ENCODE results near the gene SETDB2. TPM values are rescaled to one million over a fixed set of nuclear protein-coding genes. Genes with fewer than 3 reads are reported as not detected.

SETDB2 gene, protein sequence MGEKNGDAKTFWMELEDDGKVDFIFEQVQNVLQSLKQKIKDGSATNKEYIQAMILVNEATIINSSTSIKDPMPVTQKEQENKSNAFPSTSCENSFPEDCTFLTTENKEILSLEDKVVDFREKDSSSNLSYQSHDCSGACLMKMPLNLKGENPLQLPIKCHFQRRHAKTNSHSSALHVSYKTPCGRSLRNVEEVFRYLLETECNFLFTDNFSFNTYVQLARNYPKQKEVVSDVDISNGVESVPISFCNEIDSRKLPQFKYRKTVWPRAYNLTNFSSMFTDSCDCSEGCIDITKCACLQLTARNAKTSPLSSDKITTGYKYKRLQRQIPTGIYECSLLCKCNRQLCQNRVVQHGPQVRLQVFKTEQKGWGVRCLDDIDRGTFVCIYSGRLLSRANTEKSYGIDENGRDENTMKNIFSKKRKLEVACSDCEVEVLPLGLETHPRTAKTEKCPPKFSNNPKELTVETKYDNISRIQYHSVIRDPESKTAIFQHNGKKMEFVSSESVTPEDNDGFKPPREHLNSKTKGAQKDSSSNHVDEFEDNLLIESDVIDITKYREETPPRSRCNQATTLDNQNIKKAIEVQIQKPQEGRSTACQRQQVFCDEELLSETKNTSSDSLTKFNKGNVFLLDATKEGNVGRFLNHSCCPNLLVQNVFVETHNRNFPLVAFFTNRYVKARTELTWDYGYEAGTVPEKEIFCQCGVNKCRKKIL
- 8.6 and 13.0 TPM in 2 replicates for total RNA-seq
- polyA plus RNA-seq (2012) = 2.8 TPM

DNA sequence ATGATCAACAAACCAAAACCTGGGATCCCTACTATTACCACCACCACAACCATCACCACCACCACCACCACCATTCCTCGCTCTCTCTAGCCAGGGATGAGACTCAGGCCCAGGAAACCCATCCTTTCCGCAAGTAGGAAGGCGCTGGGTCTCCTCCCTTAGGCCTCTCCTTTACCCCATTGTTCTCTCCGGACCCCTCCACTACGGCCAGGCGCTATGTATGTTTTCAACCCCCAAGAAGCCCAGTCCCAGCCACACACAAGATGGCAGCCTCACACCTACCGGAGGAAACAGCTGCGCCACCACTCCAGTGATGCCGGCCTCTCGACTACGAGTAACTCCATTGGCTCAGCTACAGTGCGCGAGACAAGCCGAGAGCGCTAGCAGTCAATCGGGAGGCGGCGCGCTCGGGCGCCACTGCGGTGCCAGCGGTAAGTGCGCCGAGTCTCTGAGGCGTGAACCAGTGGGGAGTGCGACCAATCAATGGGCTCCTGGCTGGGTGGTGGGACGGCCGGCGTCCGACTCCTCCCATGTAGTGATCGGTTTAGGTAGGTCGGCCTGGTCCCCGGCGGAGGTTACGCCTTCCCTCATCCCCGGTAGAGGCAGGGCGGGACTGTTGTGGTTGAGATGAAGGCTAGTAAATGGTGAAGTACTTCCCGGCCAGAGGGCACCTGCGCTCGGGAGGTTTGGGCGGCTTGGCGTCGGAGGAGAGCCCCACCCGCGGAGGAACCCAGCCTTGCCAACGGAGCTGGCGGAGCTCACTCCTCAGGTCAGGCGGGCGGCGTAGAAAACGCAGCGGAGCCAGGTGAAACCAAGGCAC lies at the start of gene SETDB2, which contains the start of gene CAB39L:
SETDB2 (plus strand) TSS at position 571 of the 820 bp plus-strand sequence. CDS start 7,620 bp downstream, outside the sequence.
CAB39L (minus strand) TSS at position 361 of the 820 bp plus-strand sequence. CDS start 61,154 bp downstream, outside the sequence.
- DNase-seq (ENCODE audit: low read depth) = peak; percentile 99

DNA sequence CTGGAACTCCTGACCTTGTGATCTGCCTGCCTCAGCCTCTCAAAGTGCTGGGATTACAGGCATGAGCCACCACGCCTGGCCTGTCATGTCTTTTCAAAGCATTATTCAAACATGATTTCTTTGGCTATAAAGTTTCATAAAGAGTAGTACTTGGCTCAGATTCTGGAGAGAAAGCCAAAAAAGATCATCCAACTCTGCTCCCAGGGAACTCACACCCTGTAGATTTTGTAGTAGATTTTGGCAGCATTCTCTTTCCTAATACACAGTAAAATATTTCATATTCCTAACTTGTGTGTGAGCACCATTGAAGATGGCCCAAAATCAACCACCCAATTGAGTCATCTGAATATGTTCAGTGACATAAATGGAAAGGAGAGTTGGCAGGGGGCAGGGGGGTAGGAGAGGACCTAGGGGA lies 48.6 kb upstream of the SETDB2 start:
- DNase-seq (ENCODE audit: low read depth) = peak; percentile 13

DNA sequence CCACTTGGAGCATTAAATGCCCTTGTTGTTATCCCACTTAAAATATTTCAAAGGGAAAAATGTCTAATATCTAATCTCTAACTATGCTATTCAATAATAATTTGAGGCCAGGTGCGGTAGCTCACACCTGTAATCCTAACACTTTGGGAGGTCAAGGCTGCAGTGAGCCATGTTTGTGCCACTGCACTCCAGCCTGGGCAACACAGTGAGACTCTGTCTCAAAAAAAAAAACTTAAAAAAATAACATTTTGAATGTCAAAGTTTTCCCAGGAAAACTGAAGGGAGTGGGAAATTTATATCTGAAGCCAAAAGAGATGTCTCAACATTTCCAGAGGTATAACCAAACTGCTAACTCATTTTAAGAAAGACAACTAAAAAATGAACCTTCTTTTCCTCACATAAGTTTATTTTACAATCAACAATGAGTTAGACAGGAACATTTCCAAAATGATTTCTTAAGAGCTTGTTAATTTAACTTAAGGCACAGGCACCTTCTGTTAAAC lies 48.1 kb upstream of the SETDB2 start:
- DNase-seq (ENCODE audit: low read depth) = no peak

DNA sequence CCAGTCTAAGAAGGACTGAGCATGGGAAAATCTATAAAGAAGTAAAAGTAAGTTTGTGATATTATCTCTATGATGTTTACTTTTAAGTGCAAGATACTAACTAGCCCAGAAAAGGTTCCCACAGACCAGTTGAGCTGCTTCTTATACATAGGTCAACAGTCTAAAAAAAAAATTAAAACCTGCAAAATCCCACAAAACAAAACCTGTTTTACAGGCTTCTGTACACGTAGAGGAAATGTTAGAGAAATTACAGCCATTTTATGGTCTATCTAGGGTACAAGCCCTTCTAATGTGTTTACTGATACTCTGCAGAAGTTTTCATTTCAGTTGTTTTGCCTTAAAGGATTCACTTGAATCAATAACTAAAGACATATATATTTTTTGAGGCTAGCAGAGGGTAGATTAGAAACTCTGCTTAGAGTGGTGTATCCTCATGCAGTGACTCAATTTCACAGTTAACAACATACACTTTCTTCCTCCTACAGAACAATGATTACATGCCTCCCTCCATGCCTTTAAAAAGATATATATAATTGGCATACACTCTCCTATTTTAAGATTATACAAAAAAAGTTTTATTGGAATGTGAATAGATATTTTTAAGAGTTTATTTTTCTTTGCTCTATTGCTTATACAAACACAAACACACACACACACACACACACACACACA lies 44.1 kb upstream of the SETDB2 start:
- no peak for DNase-seq (ENCODE audit: low read depth)

DNA sequence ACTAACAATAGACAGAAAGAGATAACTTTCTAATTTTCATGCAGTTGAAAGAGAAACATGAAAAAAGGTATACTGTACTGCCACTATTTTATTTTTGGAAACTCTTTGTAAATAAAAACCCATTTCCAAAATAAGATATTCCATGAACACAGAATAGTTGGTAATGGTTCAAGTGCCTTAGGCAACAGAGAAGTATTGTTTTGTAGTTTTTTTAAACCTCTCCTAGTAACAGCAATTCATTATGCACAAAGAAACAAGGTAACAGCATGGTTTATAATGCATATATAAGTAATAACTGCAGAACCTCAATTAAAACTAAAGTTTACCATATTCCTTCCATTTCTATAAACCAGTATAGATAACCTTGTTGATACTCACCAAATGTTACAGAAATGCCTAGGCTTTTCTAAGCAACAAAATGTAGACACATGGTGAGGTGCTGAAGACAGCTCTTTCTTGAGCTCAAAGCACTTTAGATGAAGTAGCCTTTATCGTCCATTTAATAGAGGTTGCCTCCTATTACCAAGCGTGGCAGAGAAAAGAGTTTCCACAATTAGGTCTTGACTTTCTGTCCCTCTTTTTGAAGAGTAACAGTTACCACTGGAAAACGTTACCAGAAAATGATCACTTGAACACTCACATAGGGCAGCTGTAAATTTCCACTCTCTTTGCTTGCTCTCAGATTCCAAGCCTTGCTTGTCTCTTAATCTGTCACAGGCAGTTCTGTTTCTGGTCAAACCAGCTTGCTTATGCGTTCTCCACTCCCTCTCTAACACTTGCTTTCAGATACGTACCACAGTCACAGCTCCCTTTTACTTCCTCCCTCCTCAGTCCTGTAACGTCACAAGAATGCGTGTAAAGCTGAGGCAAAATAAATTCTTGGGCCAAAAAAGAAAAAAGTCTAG lies 43.1 kb upstream of the SETDB2 start:
- DNase-seq (ENCODE audit: low read depth) = peak; percentile 20

DNA sequence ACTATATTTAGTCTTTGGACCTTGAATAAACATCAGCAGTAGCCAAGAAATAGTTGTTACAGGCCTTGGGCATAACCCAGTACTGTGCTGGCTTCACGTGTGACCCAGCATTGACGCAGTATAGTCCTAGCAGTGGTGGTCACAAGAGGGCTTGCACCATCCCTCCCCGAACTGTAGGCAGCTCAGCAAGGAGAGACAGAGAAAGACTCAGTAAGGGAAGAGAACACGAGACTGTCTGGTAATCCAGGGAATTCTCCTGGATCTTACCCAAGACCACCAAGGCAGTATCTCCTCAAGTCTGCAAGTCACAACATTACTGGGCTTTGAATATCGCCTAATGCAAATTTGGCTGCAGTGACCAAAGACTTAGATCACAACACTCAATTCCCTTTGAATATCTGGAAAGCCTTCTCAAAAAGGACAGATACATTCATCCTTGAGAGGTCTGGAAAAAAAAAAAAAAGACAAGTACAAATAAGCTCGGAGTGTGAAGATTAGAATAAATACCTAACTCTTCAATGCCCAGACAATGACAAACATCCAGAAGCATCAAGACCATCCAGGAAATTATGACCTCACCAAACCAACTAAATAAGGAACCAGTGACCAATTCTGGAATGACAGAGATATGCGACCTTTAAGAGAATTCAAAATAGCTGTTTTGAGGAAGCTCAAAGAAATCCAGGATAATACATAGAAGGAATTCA lies 39.9 kb upstream of the SETDB2 start:
- no peak for DNase-seq (ENCODE audit: low read depth)

DNA sequence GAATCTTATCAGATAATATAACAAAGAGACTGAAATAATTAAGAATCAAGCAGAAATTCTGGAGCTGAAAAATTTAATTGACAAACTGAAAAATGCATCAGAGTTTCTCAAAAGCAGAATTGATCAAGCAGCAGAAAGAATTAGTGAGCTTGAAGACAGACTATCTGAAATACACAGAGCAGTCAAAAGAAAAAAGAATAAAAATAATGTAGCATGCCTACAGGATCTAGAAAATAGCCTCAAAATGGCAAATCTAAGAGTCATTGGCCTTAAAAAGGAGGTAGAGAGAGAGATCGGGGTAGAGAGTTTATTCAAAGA lies 39.4 kb upstream of the SETDB2 start:
- no peak for DNase-seq (ENCODE audit: low read depth)

DNA sequence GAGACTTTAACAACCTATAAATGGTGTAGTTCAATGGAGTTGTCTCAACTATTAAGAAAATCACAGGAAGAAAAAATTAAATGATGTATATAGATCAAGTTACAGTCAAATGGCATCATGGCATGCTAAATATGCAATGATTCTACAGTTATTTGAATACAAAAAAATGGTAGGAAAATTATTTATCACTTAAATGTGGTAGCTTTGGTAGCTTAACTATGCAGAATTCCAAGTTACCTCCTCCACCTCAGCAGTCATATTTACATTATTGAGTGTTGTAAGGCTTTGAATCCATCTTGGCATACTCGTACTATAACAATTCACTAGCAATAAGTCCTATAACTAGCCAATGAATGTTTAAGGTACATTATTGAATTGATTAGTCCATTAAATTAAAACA lies 37.0 kb upstream of the SETDB2 start:
- DNase-seq (ENCODE audit: low read depth) = no peak

DNA sequence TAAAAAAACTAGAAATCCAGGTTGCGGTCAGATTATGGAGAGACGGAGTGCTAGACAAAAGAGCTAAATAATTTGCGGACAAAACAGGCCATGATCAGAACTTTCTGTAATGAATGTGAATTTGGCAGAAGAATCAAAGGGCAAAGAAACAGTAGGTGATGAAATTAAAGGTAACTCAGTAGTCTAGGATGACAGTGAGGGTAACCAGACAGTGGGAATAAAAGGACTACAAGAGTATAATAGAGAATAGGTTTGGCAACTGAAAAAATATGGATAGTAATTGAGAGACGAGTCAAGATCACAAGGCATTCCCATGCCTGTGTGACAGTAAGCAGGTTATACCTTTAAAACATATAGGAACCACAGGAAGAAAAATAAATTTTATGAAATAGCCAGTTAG lies 36.1 kb upstream of the SETDB2 start:
- no peak for DNase-seq (ENCODE audit: low read depth)

DNA sequence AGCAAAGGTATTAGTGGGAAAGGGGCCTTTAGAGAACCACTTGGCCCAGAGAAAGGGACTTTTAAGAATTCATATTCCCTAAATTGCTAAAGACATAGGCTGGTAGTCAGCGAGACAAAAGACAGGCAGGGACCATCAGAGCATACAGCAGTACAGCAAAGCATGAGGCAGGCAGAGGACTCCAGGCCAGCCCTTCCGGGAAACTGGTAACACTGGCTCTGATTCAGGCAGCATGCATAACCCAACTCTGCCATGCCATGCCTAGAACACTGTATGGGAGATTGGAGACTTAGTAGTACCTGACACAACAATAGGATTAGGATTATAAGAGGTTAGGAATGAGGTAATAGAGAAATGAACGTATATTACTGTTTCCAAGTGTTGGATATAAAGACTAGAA lies 35.1 kb upstream of the SETDB2 start:
- no peak for DNase-seq (ENCODE audit: low read depth)

DNA sequence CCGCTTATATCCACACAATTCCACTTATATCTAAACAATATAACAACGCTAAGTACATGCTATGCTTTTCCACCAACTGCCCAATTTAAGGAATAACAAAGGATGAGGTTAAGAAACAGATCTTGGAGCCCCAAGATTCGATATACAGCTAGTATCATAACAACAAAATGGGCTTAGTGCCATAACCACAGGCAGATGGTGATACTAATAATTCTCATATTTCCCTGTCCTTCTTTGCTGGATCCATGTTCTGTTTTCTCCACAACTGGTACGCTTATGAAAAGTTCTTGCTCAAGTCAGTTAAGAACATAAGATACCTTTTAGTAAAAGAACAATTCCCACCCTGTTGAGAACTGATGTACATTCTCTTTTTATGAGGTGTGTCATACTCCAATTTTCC lies 34.1 kb upstream of the SETDB2 start:
- DNase-seq (ENCODE audit: low read depth) = peak; percentile 72

DNA sequence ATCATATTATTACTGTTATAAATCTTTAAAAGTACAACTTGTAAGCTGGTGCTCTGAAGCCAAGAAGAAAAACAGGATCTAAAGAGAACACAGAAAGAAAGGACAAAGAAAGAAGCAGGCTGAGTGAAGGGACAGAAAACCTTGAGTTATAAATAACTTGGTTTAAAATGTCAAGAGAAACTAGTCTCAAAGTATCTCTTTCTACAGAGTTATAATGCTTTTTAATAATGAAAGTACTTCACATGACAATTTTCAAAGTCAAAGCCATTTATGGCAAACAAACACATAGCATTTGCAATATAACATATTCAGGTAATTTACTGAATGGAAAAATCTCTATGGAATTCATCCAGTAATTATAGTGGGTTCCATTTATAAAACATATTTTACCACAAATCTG lies 33.6 kb upstream of the SETDB2 start:
- peak; percentile 19 for DNase-seq (ENCODE audit: low read depth)

DNA sequence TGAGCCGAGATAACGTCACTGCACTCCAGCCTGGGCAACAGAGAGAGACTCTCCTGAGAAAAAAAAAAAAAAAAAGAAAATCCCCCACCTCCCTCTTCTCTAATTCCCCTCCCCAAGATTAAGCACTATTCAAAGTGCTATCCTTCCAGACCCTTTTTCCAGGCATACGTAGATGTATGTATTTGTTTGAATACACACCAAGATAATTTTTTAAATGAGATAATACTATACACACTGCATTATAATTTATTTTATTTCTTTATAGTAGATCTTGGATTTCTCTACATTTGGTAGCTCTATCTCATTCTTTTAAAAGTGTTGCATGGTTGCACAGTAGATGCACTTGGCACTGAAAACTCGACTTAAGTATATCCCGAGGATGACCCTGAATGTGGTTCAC lies 32.7 kb upstream of the SETDB2 start:
- DNase-seq (ENCODE audit: low read depth) = no peak

DNA sequence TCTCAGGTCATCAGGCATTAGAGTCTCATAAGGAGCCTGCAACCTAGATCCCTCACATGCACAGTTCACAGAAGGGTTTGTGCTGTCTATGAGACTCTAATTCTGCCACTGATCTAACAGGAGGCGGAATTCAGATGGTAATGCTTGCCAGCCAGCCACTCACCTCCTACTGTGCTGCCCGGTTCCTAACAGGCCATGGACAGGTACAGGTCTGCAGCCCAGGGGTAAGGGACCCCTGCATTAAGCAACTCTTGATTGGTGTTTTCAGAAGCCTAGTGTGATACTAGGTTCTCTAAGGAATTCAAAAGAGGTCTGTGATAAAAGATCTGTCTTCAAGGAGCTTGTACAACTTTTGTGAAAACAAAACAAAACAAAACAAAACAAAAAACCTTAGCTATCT lies 31.3 kb upstream of the SETDB2 start:
- DNase-seq (ENCODE audit: low read depth) = no peak

DNA sequence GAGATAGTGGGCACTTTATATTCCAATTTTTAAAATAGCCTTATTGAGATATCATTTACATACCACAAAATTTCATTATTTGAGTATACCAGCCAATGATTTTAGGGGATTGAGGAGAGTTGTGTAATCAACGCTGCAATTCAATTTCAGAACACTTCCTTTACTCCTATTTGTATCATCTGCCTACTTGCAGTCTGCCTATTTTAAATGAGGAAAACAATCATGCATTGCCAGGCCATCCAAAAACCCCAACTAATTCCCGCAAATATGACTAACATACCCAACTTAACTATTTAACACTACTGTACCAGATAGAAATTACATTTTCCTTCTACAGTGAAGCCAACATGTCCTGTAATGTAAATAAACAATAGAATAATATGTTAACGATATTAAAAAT lies 26.9 kb upstream of the SETDB2 start:
- DNase-seq (ENCODE audit: low read depth) = no peak

DNA sequence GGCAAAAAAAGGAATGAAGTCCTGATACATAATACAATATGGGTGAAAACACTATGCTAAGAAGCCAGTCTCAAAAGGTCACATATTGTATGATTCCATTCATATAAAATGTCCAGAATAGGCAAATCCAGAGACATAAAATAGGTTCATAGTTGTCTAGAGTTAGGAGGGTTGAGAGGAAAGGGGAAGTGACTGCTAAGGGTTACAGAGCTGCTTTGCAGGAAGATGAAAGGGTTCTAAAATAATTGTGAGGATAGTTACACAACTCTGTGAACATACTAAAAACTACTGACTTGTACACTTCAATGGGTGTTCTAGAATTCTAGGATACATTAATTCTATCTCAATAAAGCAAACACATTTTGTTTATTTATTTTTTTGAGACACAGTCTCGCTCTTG lies 25.9 kb upstream of the SETDB2 start:
- DNase-seq (ENCODE audit: low read depth) = no peak

DNA sequence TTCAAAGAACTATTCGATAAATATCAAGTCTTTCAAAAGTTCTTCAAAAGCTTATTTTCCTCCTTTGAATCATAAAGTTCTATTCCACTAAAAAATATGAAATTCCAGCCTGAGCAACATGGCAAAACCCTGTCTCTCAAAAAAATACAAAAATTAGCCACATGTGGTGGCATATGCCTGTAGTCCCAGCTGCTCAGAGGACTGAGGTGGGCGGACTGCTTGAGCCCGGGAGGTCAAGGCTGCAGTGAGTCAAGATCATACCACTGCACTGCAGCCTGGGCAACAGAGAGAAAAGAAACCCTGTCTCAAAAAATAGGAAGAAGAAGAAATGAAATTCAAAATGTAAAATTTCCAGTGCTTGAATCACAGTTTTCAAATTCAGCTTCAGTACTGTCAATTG lies 24.8 kb upstream of the SETDB2 start:
- peak; percentile 53 for DNase-seq (ENCODE audit: low read depth)

DNA sequence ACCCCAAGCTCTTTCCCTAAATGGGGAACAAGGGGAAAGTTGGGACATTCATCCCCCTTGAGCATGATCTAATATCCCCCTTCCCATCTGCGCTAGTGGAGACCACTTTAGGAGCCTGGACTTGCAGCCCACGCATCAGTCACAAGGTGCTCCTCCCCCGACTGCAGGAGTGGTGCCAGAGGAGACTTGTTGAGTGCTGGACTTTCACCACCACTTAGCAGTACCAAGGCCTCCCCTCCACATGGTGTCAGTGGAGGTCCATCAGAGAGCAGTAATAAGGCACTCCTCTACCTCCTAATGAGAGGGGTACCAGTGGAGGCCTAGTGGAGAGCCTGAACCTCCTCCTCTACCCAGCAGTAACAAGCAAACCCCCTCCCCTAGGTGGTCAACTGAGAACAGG lies 22.7 kb upstream of the SETDB2 start:
- no peak for DNase-seq (ENCODE audit: low read depth)

DNA sequence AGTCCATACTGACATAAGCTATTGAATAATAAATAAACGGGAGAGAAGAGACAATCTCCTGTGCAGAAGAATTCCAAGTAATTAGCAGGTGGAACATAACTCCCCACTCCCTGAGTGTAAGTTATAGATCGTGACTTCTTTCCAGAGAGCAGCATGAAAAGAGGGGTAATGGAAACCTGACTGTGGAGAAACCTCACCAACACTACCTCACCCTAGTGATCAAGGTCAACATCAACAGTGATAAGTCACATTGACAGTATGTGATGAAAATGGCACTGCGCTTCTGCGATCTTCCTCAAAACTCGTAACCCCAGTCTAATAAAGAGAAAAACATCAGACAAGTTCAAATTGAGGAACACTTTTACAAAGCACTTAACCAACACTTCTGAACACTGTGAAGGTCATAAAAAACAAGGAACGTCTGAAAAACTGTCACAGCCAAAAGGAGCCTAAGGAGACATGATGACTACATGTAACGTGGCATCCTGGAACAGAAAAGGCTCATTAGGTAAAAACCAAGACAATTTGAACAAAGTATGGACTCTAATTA lies 20.0 kb upstream of the SETDB2 start:
- no peak for DNase-seq (ENCODE audit: low read depth)
